Peyer's patch (tissue), 4 donors: ENCODE results near the gene PAM.

Source experiments
- CTCF ChIP-seq, 6 experiments: fragments of 450-650 bp in 4 of 6; fragments of 200-600 bp in 2 of 6; sonication (generic) in 1 of 6; IDR thresholded peaks; one replicate each; pipeline ENCODE4 v1.5.1; 2017 to 2019; ENCODE audit warnings: antibody characterized with exemption in 6 of 6, mild to moderate bottlenecking in 3 of 6, moderate library complexity in 1 of 6
- POLR2A ChIP-seq, 2 donors: fragments of 450-650 bp; IDR thresholded peaks; one replicate each; pipeline ENCODE4 v1.5.1; 2017; ENCODE audit warnings: antibody characterized with exemption in 2 of 2, mild to moderate bottlenecking in 2 of 2, moderate library complexity in 2 of 2

- TF ChIP-seq CTCF (IDR thresholded peaks at IDR 0.05) (no peak), POLR2A (IDR thresholded peaks at IDR 0.05) (no peak)
Measured at GRCh38 chr5:102855681-102856388, 100.7 kb downstream of the PAM start.
